CD8-positive, alpha-beta T cell (primary cell): ENCODE results near the gene OR10K2. TPM values are rescaled to one million over a fixed set of nuclear protein-coding genes. Genes with fewer than 3 reads are reported as not detected.

ENCODE experiments used
- total RNA-seq, 46 experiments: library from RNA in 2 of 46; stranded (reverse) in 2 of 46; gene quantifications; one replicate each; pipeline ENCODE4 v1.2.3 and lab custom pipeline; 2021 to 2026

Gene OR10K2
- total RNA-seq, 2 experiments from 2014 or later: not detected

Other genes with a start within 250 kb of the OR10K2 start
- not detected for gene CD1D, start 245.3 kb downstream of the OR10K2 start, total RNA-seq
- gene CD1A, start 171.8 kb downstream of the OR10K2 start, total RNA-seq: not detected
- gene CD1C, start 136.3 kb downstream of the OR10K2 start, total RNA-seq: not detected
- gene CD1B, start 94.7 kb downstream of the OR10K2 start, total RNA-seq: not detected
- gene CD1E, start 72.3 kb downstream of the OR10K2 start, total RNA-seq: not detected
- not detected for gene OR10T2, start 26.8 kb downstream of the OR10K2 start, total RNA-seq
- not detected for gene OR10K1, start 35.6 kb upstream of the OR10K2 start, total RNA-seq
- gene OR10R2, start 46.0 kb upstream of the OR10K2 start, total RNA-seq: not detected
- not detected for gene OR6Y1, start 128.2 kb upstream of the OR10K2 start, total RNA-seq
- not detected for gene OR6P1, start 144.3 kb upstream of the OR10K2 start, total RNA-seq
- not detected for gene OR10X1, start 153.7 kb upstream of the OR10K2 start, total RNA-seq
- not detected for gene OR10Z1, start 179.0 kb upstream of the OR10K2 start, total RNA-seq